ENCODE data around the gene USO1.
"Not testable (repeated sequence)": the region's sequence is repeated elsewhere in the genome, so short reads cannot be mapped to it uniquely, and the experiment has no call there.

The USO1 gene, protein sequence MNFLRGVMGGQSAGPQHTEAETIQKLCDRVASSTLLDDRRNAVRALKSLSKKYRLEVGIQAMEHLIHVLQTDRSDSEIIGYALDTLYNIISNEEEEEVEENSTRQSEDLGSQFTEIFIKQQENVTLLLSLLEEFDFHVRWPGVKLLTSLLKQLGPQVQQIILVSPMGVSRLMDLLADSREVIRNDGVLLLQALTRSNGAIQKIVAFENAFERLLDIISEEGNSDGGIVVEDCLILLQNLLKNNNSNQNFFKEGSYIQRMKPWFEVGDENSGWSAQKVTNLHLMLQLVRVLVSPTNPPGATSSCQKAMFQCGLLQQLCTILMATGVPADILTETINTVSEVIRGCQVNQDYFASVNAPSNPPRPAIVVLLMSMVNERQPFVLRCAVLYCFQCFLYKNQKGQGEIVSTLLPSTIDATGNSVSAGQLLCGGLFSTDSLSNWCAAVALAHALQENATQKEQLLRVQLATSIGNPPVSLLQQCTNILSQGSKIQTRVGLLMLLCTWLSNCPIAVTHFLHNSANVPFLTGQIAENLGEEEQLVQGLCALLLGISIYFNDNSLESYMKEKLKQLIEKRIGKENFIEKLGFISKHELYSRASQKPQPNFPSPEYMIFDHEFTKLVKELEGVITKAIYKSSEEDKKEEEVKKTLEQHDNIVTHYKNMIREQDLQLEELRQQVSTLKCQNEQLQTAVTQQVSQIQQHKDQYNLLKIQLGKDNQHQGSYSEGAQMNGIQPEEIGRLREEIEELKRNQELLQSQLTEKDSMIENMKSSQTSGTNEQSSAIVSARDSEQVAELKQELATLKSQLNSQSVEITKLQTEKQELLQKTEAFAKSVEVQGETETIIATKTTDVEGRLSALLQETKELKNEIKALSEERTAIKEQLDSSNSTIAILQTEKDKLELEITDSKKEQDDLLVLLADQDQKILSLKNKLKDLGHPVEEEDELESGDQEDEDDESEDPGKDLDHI

DNA sequence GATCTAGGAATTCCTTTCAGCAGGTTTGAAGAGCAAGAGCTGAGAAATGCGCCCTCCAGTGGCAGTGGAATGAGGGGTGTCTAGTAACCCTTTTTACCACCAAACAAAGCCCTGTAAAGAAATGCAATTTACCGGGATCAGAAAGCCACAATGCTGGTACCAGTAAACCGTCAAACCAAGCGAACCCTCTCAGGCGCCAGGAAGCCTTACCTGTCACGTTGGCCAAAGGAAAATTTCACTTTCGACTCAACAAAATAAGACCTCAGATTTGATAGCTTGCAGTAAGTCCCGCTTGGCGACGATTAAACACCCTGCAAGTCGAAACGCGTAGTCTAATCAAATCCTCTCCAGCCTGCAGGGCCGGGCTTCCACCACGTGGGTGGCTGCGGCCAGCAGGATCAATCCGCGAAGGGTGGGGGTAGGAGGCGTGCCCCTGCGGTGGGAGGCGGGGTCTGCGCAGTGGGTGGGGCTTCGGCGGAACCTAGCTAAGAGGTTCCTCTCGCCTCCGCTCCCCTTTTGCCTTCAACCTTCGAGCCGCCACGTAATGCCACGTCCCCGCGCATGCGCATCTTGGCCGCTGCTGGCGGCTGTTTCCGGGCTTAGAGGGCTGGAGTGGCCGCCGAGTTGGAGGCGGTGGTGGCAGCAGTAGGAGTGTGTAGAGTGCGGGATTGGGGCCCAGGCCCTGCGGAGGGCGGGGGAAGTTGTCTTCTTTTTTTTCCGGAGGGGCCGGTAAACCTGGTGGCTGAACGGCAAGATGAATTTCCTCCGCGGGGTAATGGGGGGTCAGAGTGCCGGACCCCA is at the start of gene USO1:
TSS of gene USO1 (plus strand) at position 512 of the 801 bp plus-strand sequence. CDS start at position 755, 243 bp downstream.
- Histone ChIP-seq H3K36me3 (ENCODE audit: insufficient read depth, low read length) (no peaks in the 10 kb centered on the region), H3K79me2 (ENCODE audit: control insufficient read depth, insufficient read depth, low read length, unreplicated experiment) (peaks cover 52% of the 10 kb centered on the region), H3K27me3 (ENCODE audit: insufficient read depth, low read length) (no peaks in the 10 kb centered on the region), H3K4me3 (ENCODE audit: low read depth, low read length) (peak within 1 kb of the TSS; percentile 83), H3K4me1 (ENCODE audit: control insufficient read depth, insufficient read depth, low read length, unreplicated experiment) (peaks cover 34% of the 10 kb centered on the region), H2AFZ (ENCODE audit: low read length, unreplicated experiment) (peak within 1 kb of the TSS; percentile 85), H3K27ac (ENCODE audit: low read depth, low read length) (peak within 1 kb of the TSS; percentile 70)

DNA sequence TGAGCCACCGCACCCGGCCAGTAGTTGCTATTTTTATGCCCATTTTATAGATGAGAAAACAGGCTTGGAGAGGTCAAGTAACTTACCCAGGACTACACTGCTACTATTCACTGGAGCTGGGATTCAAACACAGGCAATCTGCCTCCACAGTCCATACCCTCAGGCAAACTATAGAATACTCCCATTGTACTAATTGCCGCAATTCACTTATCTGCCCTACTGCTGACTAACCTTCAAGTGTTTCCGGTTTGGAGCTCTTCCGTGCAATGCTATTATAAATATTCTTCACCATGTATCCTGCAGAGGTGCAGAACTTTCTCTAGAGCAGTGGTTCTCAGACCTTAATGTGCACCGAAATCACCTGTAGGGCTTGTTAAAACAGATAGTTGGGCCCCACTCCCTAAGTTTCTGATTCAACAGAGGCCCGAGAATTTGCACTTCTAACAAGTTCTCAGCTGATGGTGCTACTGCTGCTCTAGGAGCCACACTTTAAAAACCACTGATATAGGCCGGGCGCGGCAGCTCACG is 49.3 kb upstream of the USO1 start:
- H3K27ac ChIP-seq (ENCODE audit: low read depth, low read length): no peak overlapping the region
- no peaks in the 10 kb centered on the region for H3K27me3 ChIP-seq (ENCODE audit: insufficient read depth, low read length)
- H2AFZ ChIP-seq (ENCODE audit: low read length, unreplicated experiment): no peak overlapping the region
- peaks cover 31% of the 10 kb centered on the region for H3K79me2 ChIP-seq (ENCODE audit: control insufficient read depth, insufficient read depth, low read length, unreplicated experiment)
- no peaks in the 10 kb centered on the region for H3K36me3 ChIP-seq (ENCODE audit: insufficient read depth, low read length)
- H3K4me1 ChIP-seq (ENCODE audit: control insufficient read depth, insufficient read depth, low read length, unreplicated experiment): peaks cover 20% of the 10 kb centered on the region
- H3K4me3 ChIP-seq (ENCODE audit: low read depth, low read length): no peak overlapping the region

DNA sequence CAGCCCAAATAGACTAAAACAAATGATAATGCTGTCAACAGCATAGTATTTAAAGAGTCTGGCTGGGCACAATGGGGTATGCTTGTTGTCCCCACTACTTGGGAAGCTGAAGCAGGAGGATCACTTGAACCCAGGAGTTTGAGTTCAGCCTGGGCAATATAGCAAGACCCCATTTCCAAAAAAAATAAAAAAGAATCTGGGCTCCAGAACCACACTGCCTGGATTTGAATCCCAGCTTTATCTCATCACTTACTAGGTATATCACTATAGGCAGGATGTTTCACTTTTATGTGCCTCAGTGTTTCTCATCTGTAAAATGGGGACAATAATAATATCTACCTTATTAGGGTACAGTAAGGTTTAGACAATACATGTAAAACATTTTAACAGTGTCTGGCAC is 45.9 kb upstream of the USO1 start:
- H2AFZ ChIP-seq (ENCODE audit: low read length, unreplicated experiment): no peak overlapping the region
- H3K79me2 ChIP-seq (ENCODE audit: control insufficient read depth, insufficient read depth, low read length, unreplicated experiment): no peaks in the 10 kb centered on the region
- H3K36me3 ChIP-seq (ENCODE audit: insufficient read depth, low read length): no peaks in the 10 kb centered on the region
- H3K27me3 ChIP-seq (ENCODE audit: insufficient read depth, low read length): no peaks in the 10 kb centered on the region
- no peak overlapping the region for H3K27ac ChIP-seq (ENCODE audit: low read depth, low read length)
- H3K4me1 ChIP-seq (ENCODE audit: control insufficient read depth, insufficient read depth, low read length, unreplicated experiment): peaks cover 7% of the 10 kb centered on the region
- no peak overlapping the region for H3K4me3 ChIP-seq (ENCODE audit: low read depth, low read length)

DNA sequence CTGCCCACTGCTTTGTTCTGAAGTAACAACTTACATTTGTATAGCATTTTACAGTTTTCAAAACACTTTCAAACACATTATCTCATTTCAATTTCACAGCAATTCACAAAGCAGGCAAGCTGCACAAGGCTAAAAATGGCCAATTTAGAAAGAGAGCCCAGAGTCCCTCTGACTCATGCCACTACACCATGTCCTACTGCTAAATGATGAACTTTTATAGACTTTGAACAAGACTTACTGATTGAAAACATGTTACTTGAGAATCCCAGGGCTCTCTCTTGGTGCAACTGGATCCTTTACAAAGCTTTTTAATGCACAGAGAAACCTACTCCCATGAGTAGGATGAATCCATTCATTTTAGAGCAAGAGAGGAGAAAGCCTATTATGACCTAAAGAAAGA is 45.4 kb upstream of the USO1 start:
- Histone ChIP-seq H3K79me2 (ENCODE audit: control insufficient read depth, insufficient read depth, low read length, unreplicated experiment) (no peaks in the 10 kb centered on the region), H3K4me3 (ENCODE audit: low read depth, low read length) (no peak overlapping the region), H3K4me1 (ENCODE audit: control insufficient read depth, insufficient read depth, low read length, unreplicated experiment) (peaks cover 4% of the 10 kb centered on the region), H2AFZ (ENCODE audit: low read length, unreplicated experiment) (no peak overlapping the region), H3K27ac (ENCODE audit: low read depth, low read length) (no peak overlapping the region), H3K27me3 (ENCODE audit: insufficient read depth, low read length) (no peaks in the 10 kb centered on the region), H3K36me3 (ENCODE audit: insufficient read depth, low read length) (no peaks in the 10 kb centered on the region)

DNA sequence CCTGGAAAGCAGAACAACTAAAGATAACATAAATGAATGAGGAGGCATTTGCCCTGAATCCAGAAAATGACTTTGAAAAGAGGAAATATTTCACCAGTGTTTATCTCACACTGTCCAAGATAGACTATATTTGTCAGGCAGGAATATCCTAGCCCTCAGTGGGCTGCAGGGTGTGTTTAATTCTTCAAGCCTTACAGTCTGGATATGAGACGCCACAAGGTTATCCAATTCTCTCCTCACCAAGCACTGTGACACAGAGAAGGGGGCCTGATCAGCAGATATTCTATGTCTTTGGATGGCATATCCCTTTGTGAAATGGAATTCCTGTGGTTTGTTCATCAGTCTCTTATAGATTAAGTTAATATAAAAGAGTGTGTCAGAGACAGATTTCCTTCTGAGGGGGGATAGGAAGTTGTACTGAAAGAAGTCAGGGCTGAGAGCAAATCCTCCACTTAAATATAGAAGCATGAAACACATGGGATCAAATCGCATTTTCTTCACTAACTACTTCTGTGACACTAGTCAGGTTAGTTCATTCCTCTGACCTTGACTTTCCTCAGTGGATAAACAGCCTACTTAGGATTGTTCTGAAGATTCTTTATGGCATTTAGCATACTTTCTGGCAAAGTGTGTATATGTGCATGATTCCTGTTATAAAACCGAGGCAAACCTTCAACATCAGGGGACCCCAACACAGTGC is 44.4 kb upstream of the USO1 start:
- no peak overlapping the region for H2AFZ ChIP-seq (ENCODE audit: low read length, unreplicated experiment)
- no peak overlapping the region for H3K4me3 ChIP-seq (ENCODE audit: low read depth, low read length)
- H3K27me3 ChIP-seq (ENCODE audit: insufficient read depth, low read length): no peaks in the 10 kb centered on the region
- no peaks in the 10 kb centered on the region for H3K36me3 ChIP-seq (ENCODE audit: insufficient read depth, low read length)
- H3K4me1 ChIP-seq (ENCODE audit: control insufficient read depth, insufficient read depth, low read length, unreplicated experiment): no peaks in the 10 kb centered on the region
- no peak overlapping the region for H3K27ac ChIP-seq (ENCODE audit: low read depth, low read length)
- H3K79me2 ChIP-seq (ENCODE audit: control insufficient read depth, insufficient read depth, low read length, unreplicated experiment): no peaks in the 10 kb centered on the region

DNA sequence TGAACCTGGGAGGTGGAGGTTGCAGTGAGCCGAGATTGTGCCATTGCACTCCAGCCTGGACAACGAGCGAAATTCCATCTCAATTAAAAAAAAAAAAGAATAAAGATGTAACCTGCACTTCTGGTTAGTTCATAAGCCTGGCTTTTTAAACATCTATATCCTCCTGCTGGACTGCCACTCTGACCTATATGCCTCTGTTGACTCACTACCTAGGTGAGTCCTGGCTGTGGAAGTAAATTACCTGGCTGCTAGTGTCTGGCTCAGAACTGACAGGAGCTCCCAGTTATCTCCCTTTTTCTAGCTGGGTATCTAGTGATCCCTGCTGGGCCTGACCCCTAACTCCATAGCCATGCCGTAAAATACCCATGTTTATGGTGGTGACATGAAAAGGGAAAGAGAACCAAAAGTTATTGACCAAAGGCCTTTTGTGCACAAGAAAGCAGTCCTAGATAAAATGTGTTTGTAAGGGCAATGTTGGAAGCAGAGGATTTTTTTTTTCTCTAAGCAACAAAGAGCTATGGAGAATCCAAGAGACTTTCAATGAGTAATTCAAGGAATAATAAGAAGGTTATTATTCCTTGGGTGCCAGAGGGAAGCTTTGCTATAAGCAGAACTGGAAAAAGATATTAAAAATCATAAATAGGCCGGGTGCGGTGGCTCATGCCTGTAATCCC is 40.8 kb upstream of the USO1 start:
- H3K4me1 ChIP-seq (ENCODE audit: control insufficient read depth, insufficient read depth, low read length, unreplicated experiment): no peaks in the 10 kb centered on the region
- no peaks in the 10 kb centered on the region for H3K36me3 ChIP-seq (ENCODE audit: insufficient read depth, low read length)
- no peaks in the 10 kb centered on the region for H3K27me3 ChIP-seq (ENCODE audit: insufficient read depth, low read length)
- H3K79me2 ChIP-seq (ENCODE audit: control insufficient read depth, insufficient read depth, low read length, unreplicated experiment): no peaks in the 10 kb centered on the region
- no peak overlapping the region for H3K27ac ChIP-seq (ENCODE audit: low read depth, low read length)
- no peak overlapping the region for H2AFZ ChIP-seq (ENCODE audit: low read length, unreplicated experiment)
- no peak overlapping the region for H3K4me3 ChIP-seq (ENCODE audit: low read depth, low read length)

DNA sequence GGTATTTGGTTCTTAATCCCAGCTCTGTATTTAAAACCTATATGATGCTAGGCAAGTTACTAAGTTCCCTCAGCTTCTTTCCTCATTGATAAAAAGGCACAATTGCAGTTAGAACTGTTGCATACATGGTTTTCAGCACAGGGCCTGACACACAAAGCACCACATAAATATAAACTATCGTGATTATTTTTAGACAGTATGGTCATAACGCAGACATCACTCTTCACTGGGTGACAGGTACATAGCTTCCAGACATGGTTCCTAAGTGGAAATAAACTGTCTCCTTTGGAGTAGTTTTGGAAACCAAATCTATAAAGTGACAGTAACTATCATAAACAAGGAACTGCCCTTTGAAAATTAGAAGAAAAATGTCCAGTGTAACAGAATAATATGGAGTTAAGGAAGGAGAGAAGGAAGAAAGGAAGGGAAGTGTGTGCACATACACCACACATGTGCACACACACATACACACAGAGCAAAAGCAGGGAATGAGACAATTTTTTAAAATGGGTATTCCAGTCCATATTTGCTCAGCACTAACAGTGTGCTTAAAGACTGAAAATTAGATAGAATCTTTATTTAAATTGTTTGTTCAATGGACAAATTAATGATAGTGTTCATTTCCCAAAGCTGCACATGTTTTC is 38.7 kb upstream of the USO1 start:
- Histone ChIP-seq H3K27ac (ENCODE audit: low read depth, low read length) (no peak overlapping the region), H3K79me2 (ENCODE audit: control insufficient read depth, insufficient read depth, low read length, unreplicated experiment) (no peaks in the 10 kb centered on the region), H3K4me3 (ENCODE audit: low read depth, low read length) (no peak overlapping the region), H3K4me1 (ENCODE audit: control insufficient read depth, insufficient read depth, low read length, unreplicated experiment) (no peaks in the 10 kb centered on the region), H3K27me3 (ENCODE audit: insufficient read depth, low read length) (no peaks in the 10 kb centered on the region), H2AFZ (ENCODE audit: low read length, unreplicated experiment) (no peak overlapping the region), H3K36me3 (ENCODE audit: insufficient read depth, low read length) (no peaks in the 10 kb centered on the region)

DNA sequence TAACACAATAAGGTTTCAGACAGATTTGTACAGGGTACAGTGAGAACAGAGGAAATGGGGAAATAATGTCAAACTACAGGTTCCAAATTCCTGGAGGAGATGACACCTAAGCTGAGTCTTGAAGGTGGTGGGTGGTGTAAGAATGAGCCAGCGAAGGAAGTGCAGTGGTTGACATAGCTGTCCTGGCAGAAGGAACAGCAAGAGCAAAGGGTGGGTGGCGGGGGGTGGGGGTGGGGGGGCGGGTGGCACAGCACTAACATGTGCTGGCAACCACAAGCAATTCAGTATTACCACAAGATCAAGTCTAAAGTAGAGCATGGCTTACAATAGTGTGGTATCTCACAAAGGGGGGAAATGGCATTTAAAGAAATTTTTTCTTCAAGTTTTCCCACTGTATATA is 38.0 kb upstream of the USO1 start:
- H3K27ac ChIP-seq (ENCODE audit: low read depth, low read length): no peak overlapping the region
- H3K4me1 ChIP-seq (ENCODE audit: control insufficient read depth, insufficient read depth, low read length, unreplicated experiment): no peaks in the 10 kb centered on the region
- H3K36me3 ChIP-seq (ENCODE audit: insufficient read depth, low read length): no peaks in the 10 kb centered on the region
- H2AFZ ChIP-seq (ENCODE audit: low read length, unreplicated experiment): no peak overlapping the region
- no peaks in the 10 kb centered on the region for H3K79me2 ChIP-seq (ENCODE audit: control insufficient read depth, insufficient read depth, low read length, unreplicated experiment)
- no peaks in the 10 kb centered on the region for H3K27me3 ChIP-seq (ENCODE audit: insufficient read depth, low read length)
- H3K4me3 ChIP-seq (ENCODE audit: low read depth, low read length): no peak overlapping the region

DNA sequence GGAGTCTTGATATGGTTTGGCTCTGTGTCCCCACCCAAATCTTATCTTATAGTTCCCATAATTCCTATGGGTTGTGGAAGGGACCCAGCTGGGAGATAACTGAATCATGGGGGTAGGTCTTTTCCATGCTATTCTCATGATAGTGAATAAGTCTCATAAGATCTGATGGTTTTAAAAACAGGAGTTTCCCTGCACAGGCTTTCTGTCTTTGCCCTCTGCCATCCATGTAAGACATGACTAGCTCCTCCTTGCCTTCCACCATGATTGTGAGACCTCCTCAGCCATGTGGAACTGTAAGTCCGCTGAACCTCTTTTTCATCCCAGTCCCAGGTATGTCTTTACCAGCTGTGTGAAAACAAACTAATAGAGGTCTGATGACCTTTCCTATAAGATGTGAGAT is 37.3 kb upstream of the USO1 start:
- H3K79me2 ChIP-seq (ENCODE audit: control insufficient read depth, insufficient read depth, low read length, unreplicated experiment); H3K36me3 ChIP-seq (ENCODE audit: insufficient read depth, low read length); H3K27me3 ChIP-seq (ENCODE audit: insufficient read depth, low read length); H3K27ac ChIP-seq (ENCODE audit: low read depth, low read length); H3K4me3 ChIP-seq (ENCODE audit: low read depth, low read length); H3K4me1 ChIP-seq (ENCODE audit: control insufficient read depth, insufficient read depth, low read length, unreplicated experiment); H2AFZ ChIP-seq (ENCODE audit: low read length, unreplicated experiment): not testable (repeated sequence)
